Liver (tissue), 9 donors: Measurements from ENCODE around the gene ABCC3. TPM values are rescaled to one million over a fixed set of nuclear protein-coding genes. Genes with fewer than 3 reads are reported as not detected.

Experiments used
- DNase-seq: peaks from one replicate; pipeline ENCODE4 v3.0.0-alpha.2; 2017; ENCODE audit warnings: low spot score
- H3K27ac ChIP-seq, 2 donors: one replicate each; pipeline ENCODE4 v1.7.0; 2013; ENCODE audit warnings: inconsistent platforms in 2 of 2, low read length in 2 of 2, control low read depth in 1 of 2, low read depth in 1 of 2, mild to moderate bottlenecking in 1 of 2
- H3K27me3 ChIP-seq, 4 donors: one replicate each; pipeline versions ENCODE4 v1.6.1 to v1.7.0; 2013; ENCODE audit warnings: low read length in 3 of 4, inconsistent platforms in 1 of 4, mild to moderate bottlenecking in 1 of 4, moderate library complexity in 1 of 4; ENCODE audit not compliant: control insufficient read depth in 4 of 4, insufficient read depth in 4 of 4
- H3K36me3 ChIP-seq, 4 donors: one replicate each; pipeline versions ENCODE4 v1.6.1 to v1.7.0; 2013; ENCODE audit warnings: low read length in 3 of 4, mild to moderate bottlenecking in 3 of 4, low read depth in 1 of 4, moderate library complexity in 1 of 4; ENCODE audit not compliant: control insufficient read depth in 4 of 4, insufficient read depth in 3 of 4
- H3K4me1 ChIP-seq, 4 donors: one replicate each; pipeline versions ENCODE4 v1.6.1 to v1.7.0; 2013; ENCODE audit warnings: low read length in 3 of 4, mild to moderate bottlenecking in 3 of 4, moderate library complexity in 1 of 4; ENCODE audit not compliant: control insufficient read depth in 4 of 4, insufficient read depth in 4 of 4
- H3K4me3 ChIP-seq, 3 donors: one replicate each; pipeline versions ENCODE4 v1.6.1 to v1.7.0; 2013; ENCODE audit warnings: low read length in 3 of 3, control low read depth in 1 of 3, low read depth in 1 of 3, mild to moderate bottlenecking in 1 of 3
- H3K9ac ChIP-seq, 2 donors: one replicate each; pipeline ENCODE4 v1.7.0; 2013; ENCODE audit warnings: low read length in 2 of 2, mild to moderate bottlenecking in 2 of 2, moderate library complexity in 2 of 2, control low read depth in 1 of 2, low read depth in 1 of 2
- H3K9me3 ChIP-seq, 4 donors: one replicate each; pipeline versions ENCODE4 v1.6.1 to v1.7.0; 2013; ENCODE audit warnings: low read length in 3 of 4; ENCODE audit not compliant: control insufficient read depth in 4 of 4
- ATF3 ChIP-seq: IDR thresholded peaks from 2 replicates; pipeline ENCODE4 v1.6.1; 2016; ENCODE audit warnings: antibody characterized with exemption
- CTCF ChIP-seq: fragments of 150-350 bp; IDR thresholded peaks from 2 replicates; pipeline ENCODE4 v1.5.1; 2017; ENCODE audit warnings: improper control_type of control experiment, low read depth, low read length; ENCODE audit not compliant: missing input control
- EGR1 ChIP-seq, 2 donors: IDR thresholded peaks; 2 replicates each; pipeline ENCODE4 v1.6.1; 2016 to 2018; ENCODE audit warnings: antibody characterized with exemption in 2 of 2, low read depth in 2 of 2
- FOXA1 ChIP-seq: IDR thresholded peaks from 2 replicates; pipeline ENCODE4 v1.6.1; 2016; ENCODE audit warnings: antibody characterized with exemption
- FOXA2 ChIP-seq: IDR thresholded peaks from 2 replicates; pipeline ENCODE4 v1.6.1; 2016; ENCODE audit warnings: antibody characterized with exemption
- GABPA ChIP-seq, 2 donors: IDR thresholded peaks in 1 of 2; conservative IDR thresholded peaks in 1 of 2; 2 replicates each; pipeline ENCODE4 v1.6.1; 2016; ENCODE audit warnings: antibody characterized with exemption in 2 of 2, mild to moderate bottlenecking in 1 of 2, moderate library complexity in 1 of 2
- HNF4A ChIP-seq, 2 donors: conservative IDR thresholded peaks; 2 replicates each; pipeline ENCODE4 v1.6.1; 2016; ENCODE audit warnings: antibody characterized with exemption in 2 of 2, mild to moderate bottlenecking in 2 of 2
- HNF4G ChIP-seq: IDR thresholded peaks from 2 replicates; pipeline ENCODE4 v1.6.1; 2016; ENCODE audit warnings: antibody characterized with exemption
- JUND ChIP-seq, 2 donors: IDR thresholded peaks; 2 replicates each; pipeline ENCODE4 v1.6.1; 2016; ENCODE audit warnings: antibody characterized with exemption in 2 of 2
- NR2F2 ChIP-seq: IDR thresholded peaks from 2 replicates; pipeline ENCODE4 v1.6.1; 2016; ENCODE audit warnings: antibody characterized with exemption
- RAD21 ChIP-seq, 2 donors: IDR thresholded peaks; 2 replicates each; pipeline ENCODE4 v1.6.1; 2016; ENCODE audit warnings: antibody characterized with exemption in 2 of 2, mild to moderate bottlenecking in 2 of 2
- RXRA ChIP-seq, 2 donors: IDR thresholded peaks; 2 replicates each; pipeline ENCODE4 v1.6.1; 2017 to 2018; ENCODE audit warnings: antibody characterized with exemption in 2 of 2, mild to moderate bottlenecking in 1 of 2
- SP1 ChIP-seq: IDR thresholded peaks from 2 replicates; pipeline ENCODE4 v1.6.1; 2018; ENCODE audit warnings: antibody characterized with exemption, mild to moderate bottlenecking
- TAF1 ChIP-seq: conservative IDR thresholded peaks from 2 replicates; pipeline ENCODE4 v1.6.1; 2016; ENCODE audit warnings: antibody characterized with exemption, mild to moderate bottlenecking
- YY1 ChIP-seq: IDR thresholded peaks from 2 replicates; pipeline ENCODE4 v1.6.1; 2016; ENCODE audit warnings: antibody characterized with exemption, mild to moderate bottlenecking
- ZBTB33 ChIP-seq: IDR thresholded peaks from 2 replicates; pipeline ENCODE4 v1.6.1; 2016; ENCODE audit warnings: antibody characterized with exemption
- WGBS: extraction: QIAGEN DNeasy Blood & Tissue Kit; methylation state at CpG from one replicate; pipeline ENCODE4 v1.1.7; 2013; 5-methylcytosine and 5-hydroxymethylcytosine counted together
- polyA plus RNA-seq, 2 donors: library from polyadenylated mRNA; stranded (reverse) in 1 of 2; unstranded in 1 of 2; fragments of 200-250 nt in 1 of 2; fragments of >200 nt in 1 of 2; fragmentation: Nextera tagmentation in 1 of 2; extraction: Ambion mirVana in 1 of 2; gene quantifications; one replicate each; pipeline versions ENCODE4 v1.2.1 to v1.2.3, GENCODE V29; 2013 to 2015
- total RNA-seq, 2 donors: library from RNA; depleted of rRNA; stranded (reverse); fragments of >200 nt; gene quantifications; one replicate each; pipeline ENCODE4 v1.2.3, GENCODE V29; 2014
- TF ChIP-seq, protein P1 (sequence below): IDR thresholded peaks from 2 replicates; pipeline ENCODE4 v1.6.1; 2016; ENCODE audit warnings: antibody characterized with exemption, mild to moderate bottlenecking
- TF ChIP-seq, protein P2 (sequence below): IDR thresholded peaks from 2 replicates; pipeline ENCODE4 v1.6.1; 2016; ENCODE audit warnings: antibody characterized with exemption
- donor health status: healthy.
- donor health status: healthy.
- donor health status: healthy.
- donor health status: healthy.
- donor health status: healthy.

Gene ABCC3
- total and polyA plus RNA-seq, 4 donors, result 10.5 to 197 (median 80.5) TPM

DNA sequence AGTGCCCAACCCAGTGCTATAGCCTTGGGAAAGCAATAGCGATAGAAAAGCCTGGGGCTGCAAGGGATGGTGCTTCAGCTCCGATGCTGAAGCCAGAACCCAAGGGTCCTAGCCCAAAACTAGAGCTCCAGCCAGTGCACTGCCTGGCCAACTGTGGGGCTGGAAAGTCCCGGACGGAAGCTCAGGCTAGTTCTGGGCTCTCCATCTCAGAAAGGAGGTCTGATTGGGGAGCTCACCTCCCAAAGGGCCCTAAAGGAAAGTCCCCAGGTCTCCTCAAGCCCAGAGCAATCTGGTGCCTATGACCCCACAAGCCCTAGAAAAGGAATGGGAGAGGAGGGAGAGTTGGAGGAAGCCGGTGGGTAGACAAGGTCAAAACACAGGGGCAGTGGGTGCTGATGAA, 2.0 kb upstream of the ABCC3 start:
- Histone ChIP-seq H3K27ac (no peak overlapping the region), H3K4me3 (no peak overlapping the region), H3K36me3 (no peaks in the 10 kb centered on the region), H3K4me1 (peaks cover 8 to 40% (median 28%) of the 10 kb centered on the region in 4 donors), H3K9ac (no peak overlapping the region), H3K9me3 (no peaks in the 10 kb centered on the region), H3K27me3 (no peaks in the 10 kb centered on the region)
- WGBS, result 96% methylated on average over 5 of the region's 5 CpGs
- no peak for DNase-seq
- TF ChIP-seq, protein P1, sequence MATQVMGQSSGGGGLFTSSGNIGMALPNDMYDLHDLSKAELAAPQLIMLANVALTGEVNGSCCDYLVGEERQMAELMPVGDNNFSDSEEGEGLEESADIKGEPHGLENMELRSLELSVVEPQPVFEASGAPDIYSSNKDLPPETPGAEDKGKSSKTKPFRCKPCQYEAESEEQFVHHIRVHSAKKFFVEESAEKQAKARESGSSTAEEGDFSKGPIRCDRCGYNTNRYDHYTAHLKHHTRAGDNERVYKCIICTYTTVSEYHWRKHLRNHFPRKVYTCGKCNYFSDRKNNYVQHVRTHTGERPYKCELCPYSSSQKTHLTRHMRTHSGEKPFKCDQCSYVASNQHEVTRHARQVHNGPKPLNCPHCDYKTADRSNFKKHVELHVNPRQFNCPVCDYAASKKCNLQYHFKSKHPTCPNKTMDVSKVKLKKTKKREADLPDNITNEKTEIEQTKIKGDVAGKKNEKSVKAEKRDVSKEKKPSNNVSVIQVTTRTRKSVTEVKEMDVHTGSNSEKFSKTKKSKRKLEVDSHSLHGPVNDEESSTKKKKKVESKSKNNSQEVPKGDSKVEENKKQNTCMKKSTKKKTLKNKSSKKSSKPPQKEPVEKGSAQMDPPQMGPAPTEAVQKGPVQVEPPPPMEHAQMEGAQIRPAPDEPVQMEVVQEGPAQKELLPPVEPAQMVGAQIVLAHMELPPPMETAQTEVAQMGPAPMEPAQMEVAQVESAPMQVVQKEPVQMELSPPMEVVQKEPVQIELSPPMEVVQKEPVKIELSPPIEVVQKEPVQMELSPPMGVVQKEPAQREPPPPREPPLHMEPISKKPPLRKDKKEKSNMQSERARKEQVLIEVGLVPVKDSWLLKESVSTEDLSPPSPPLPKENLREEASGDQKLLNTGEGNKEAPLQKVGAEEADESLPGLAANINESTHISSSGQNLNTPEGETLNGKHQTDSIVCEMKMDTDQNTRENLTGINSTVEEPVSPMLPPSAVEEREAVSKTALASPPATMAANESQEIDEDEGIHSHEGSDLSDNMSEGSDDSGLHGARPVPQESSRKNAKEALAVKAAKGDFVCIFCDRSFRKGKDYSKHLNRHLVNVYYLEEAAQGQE, result no peak
- TF ChIP-seq HNF4A (conservative IDR thresholded peaks at IDR 0.05), result no peak
- no peak for TF ChIP-seq ZBTB33
- TF ChIP-seq EGR1 (IDR thresholded peaks at IDR 0.05; ENCODE audit: low read depth in 2 of 2), result no peak
- no peak for TF ChIP-seq RAD21 (IDR thresholded peaks at IDR 0.05)
- no peak for TF ChIP-seq HNF4G
- no peak for TF ChIP-seq TAF1
- TF ChIP-seq YY1, result no peak
- no peak for TF ChIP-seq FOXA2
- no peak for TF ChIP-seq ATF3
- TF ChIP-seq SP1, result no peak
- TF ChIP-seq JUND (IDR thresholded peaks at IDR 0.05), result no peak
- no peak for TF ChIP-seq CTCF
- TF ChIP-seq NR2F2, result no peak
- no peak for TF ChIP-seq FOXA1
- TF ChIP-seq RXRA (IDR thresholded peaks at IDR 0.05), result no peak
- no peak for TF ChIP-seq GABPA (IDR thresholded peaks at IDR 0.05 in 1 of 2, conservative IDR thresholded peaks at IDR 0.05 in 1 of 2)
- TF ChIP-seq, protein P2, sequence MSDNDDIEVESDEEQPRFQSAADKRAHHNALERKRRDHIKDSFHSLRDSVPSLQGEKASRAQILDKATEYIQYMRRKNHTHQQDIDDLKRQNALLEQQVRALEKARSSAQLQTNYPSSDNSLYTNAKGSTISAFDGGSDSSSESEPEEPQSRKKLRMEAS, result no peak
